ENCODE results near the gene ATP8B4. TPM values are rescaled to one million over a fixed set of nuclear protein-coding genes. Genes with fewer than 3 reads are reported as not detected.

Gene ATP8B4
- total and polyA plus RNA-seq, 2 donors (not counting 3 experiments of a cell fraction or from before 2014, with no cell fraction given), result not detected

DNA sequence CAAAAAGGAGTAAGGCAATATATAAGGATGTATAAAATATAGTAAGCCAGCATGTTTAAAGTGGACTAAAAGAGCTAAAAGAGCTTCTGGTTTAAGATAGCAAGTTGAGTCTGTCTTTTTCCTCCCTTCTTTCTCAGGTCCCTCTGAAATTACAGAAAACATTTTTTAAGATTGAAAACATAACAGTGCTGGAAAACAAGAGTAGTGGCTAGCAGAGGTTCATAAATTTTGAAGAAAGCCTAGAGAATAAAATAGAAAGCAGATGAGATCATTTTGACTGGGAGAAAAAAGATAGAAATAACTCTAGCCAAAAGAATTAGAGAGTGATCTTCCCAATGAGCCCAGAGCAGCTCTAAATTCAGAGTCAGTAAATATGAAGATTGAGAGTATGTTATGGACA is 41.9 kb downstream of the ATP8B4 start:
- BruUV-seq (replicated peaks), result no TSS peak
- Histone ChIP-seq H3K36me3 (ENCODE audit: control insufficient read depth in 2 of 2, extremely low read depth in 1 of 2, insufficient read depth in 2 of 2, low read length in 2 of 2) (no peaks in the 10 kb centered on the region), H3K4me1 (ENCODE audit: control insufficient read depth, extremely low read depth, insufficient read depth, low read length) (no peaks in the 10 kb centered on the region), H3K4me2 (ENCODE audit: insufficient read depth, low read length) (no peak overlapping the region), H2AFZ (ENCODE audit: low read depth, low read length) (no peak overlapping the region), H3K9me1 (replicated peaks; ENCODE audit: control insufficient read depth, extremely low read depth, insufficient read depth, low read length) (no peaks in the 10 kb centered on the region), H3K27ac (ENCODE audit: insufficient read depth, low read depth, low read length) (no peak overlapping the region), H3K27me3 (ENCODE audit: control insufficient read depth in 2 of 2, insufficient read depth in 2 of 2, low read length in 2 of 2) (no peaks in the 10 kb centered on the region), H3K9me3 (replicated peaks; ENCODE audit: control insufficient read depth, insufficient read depth, low read length) (no peaks in the 10 kb centered on the region), H3K79me2 (ENCODE audit: control insufficient read depth, insufficient read depth, low read length) (no peaks in the 10 kb centered on the region), H4K20me1 (replicated peaks; ENCODE audit: control insufficient read depth, extremely low read depth, insufficient read depth, low read length) (no peaks in the 10 kb centered on the region), H3K9ac (replicated peaks; ENCODE audit: extremely low read depth, insufficient read depth, low read length) (no peak overlapping the region), H3K4me3 (replicated peaks in 1 of 3; ENCODE audit: insufficient read depth in 1 of 3, low read depth in 1 of 3, low read length in 3 of 3) (no peak overlapping the region)
- intact Hi-C loops (cut with micrococcal nuclease) (no loop called here), dilution Hi-C loops (cut with MboI; ENCODE audit: extremely low pct_ligation_motif_present, low sequenced_read_pairs) (no loop called here)
- ChIA-PET CTCF (no interaction called here), POLR2A (no interaction called here)
- DNase-seq (ENCODE audit: low read depth, low spot score) (no peak), FAIRE-seq (no peak)
- TF ChIP-seq JUN (IDR thresholded peaks at IDR 0.05; ENCODE audit: borderline replicate concordance, insufficient read depth, insufficient read length, low read depth) (no peak), GATA2 (IDR thresholded peaks at IDR 0.05; ENCODE audit: insufficient read depth, insufficient read length, low read depth, low read length) (no peak), EZH2 (IDR thresholded peaks at IDR 0.05; ENCODE audit: borderline replicate concordance, low read depth, low read length, severe bottlenecking) (no peak)

DNA sequence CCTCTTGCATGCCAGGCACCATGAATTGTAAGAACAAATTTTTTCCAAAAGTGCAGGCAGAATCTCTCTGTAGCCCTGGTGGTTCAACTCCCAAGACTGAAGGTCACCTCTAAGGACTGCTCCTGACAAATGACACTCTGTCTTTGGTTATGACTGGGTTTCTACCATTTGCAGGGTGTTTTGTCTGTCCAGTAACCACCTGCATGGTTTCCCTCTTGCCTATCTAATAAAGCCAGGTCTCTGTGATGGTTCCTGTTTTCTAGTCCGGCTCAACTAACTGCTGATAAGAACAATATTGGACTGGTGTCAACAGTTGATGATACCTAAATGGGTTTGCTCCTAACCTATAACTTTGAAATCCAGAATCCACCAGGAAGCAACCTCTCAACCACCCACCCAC is 43.7 kb downstream of the ATP8B4 start:
- H3K9me1 ChIP-seq (replicated peaks; ENCODE audit: control insufficient read depth, extremely low read depth, insufficient read depth, low read length), result no peaks in the 10 kb centered on the region
- intact Hi-C loops (cut with micrococcal nuclease) (no loop called here), dilution Hi-C loops (cut with MboI; ENCODE audit: extremely low pct_ligation_motif_present, low sequenced_read_pairs) (no loop called here)
- H3K27me3 ChIP-seq (ENCODE audit: control insufficient read depth in 2 of 2, insufficient read depth in 2 of 2, low read length in 2 of 2), result no peaks in the 10 kb centered on the region
- H3K9me3 ChIP-seq (replicated peaks; ENCODE audit: control insufficient read depth, insufficient read depth, low read length), result no peaks in the 10 kb centered on the region
- no peak overlapping the region for H3K27ac ChIP-seq (ENCODE audit: insufficient read depth, low read depth, low read length)
- H3K9ac ChIP-seq (replicated peaks; ENCODE audit: extremely low read depth, insufficient read depth, low read length), result no peak overlapping the region
- no peak overlapping the region for H2AFZ ChIP-seq (ENCODE audit: low read depth, low read length)
- H3K4me1 ChIP-seq (ENCODE audit: control insufficient read depth, extremely low read depth, insufficient read depth, low read length), result no peaks in the 10 kb centered on the region
- DNase-seq (ENCODE audit: low read depth, low spot score) (no peak), FAIRE-seq (no peak)
- no peaks in the 10 kb centered on the region for H3K36me3 ChIP-seq (ENCODE audit: control insufficient read depth in 2 of 2, extremely low read depth in 1 of 2, insufficient read depth in 2 of 2, low read length in 2 of 2)
- H4K20me1 ChIP-seq (replicated peaks; ENCODE audit: control insufficient read depth, extremely low read depth, insufficient read depth, low read length), result no peaks in the 10 kb centered on the region
- H3K79me2 ChIP-seq (ENCODE audit: control insufficient read depth, insufficient read depth, low read length), result no peaks in the 10 kb centered on the region
- ChIA-PET CTCF (no interaction called here), POLR2A (no interaction called here)
- H3K4me2 ChIP-seq (ENCODE audit: insufficient read depth, low read length), result no peak overlapping the region
- no TSS peak for BruUV-seq (replicated peaks)
- no peak overlapping the region for H3K4me3 ChIP-seq (replicated peaks in 1 of 3; ENCODE audit: insufficient read depth in 1 of 3, low read depth in 1 of 3, low read length in 3 of 3)
- TF ChIP-seq CTCF (IDR thresholded peaks at IDR 0.05; ENCODE audit: extremely low read depth in 1 of 2, insufficient read depth in 1 of 2, low read depth in 1 of 2, low read length in 2 of 2), result no peak
- no peak for TF ChIP-seq JUN (IDR thresholded peaks at IDR 0.05; ENCODE audit: borderline replicate concordance, insufficient read depth, insufficient read length, low read depth)
- TF ChIP-seq EZH2 (IDR thresholded peaks at IDR 0.05; ENCODE audit: borderline replicate concordance, low read depth, low read length, severe bottlenecking), result no peak
- no peak for TF ChIP-seq FOS (IDR thresholded peaks at IDR 0.05; ENCODE audit: borderline replicate concordance, insufficient read depth, low read length)
- no peak for TF ChIP-seq GATA2 (IDR thresholded peaks at IDR 0.05; ENCODE audit: insufficient read depth, insufficient read length, low read depth, low read length)
- TF ChIP-seq, protein P1, sequence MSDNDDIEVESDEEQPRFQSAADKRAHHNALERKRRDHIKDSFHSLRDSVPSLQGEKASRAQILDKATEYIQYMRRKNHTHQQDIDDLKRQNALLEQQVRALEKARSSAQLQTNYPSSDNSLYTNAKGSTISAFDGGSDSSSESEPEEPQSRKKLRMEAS (IDR thresholded peaks at IDR 0.05; ENCODE audit: insufficient read depth, insufficient read length), result no peak
- TF ChIP-seq POLR2A (IDR thresholded peaks at IDR 0.05; ENCODE audit: low read depth, low read length), result no peak

All from endothelial cell of umbilical vein (primary cell).